Transverse colon (tissue), 3 donors: ENCODE data around the gene WNT4.

Experiments
- CTCF ChIP-seq, 5 experiments: fragments of 200-600 bp in 3 of 5; fragments of 450-650 bp in 2 of 5; sonication (generic) in 3 of 5; IDR thresholded peaks; 1 replicate in 2 of 5; 2 replicates in 3 of 5; pipeline ENCODE4 v1.5.1; 2016 to 2017; ENCODE audit warnings: antibody characterized with exemption in 5 of 5, inconsistent platforms in 3 of 5, mild to moderate bottlenecking in 2 of 5, moderate library complexity in 1 of 5
- POLR2A ChIP-seq: fragments of 450-650 bp; IDR thresholded peaks from one replicate; pipeline ENCODE4 v1.6.1; 2016; ENCODE audit warnings: antibody characterized with exemption, mild to moderate bottlenecking, moderate library complexity

GRCh38 chr1:22111115-22111514, 31.8 kb downstream of the WNT4 start:
- TF ChIP-seq CTCF (IDR thresholded peaks at IDR 0.05) (no peak), POLR2A (no peak)
